NT2/D1 (cell line): Measurements from ENCODE around the gene CNDP1.

Experiments used
- YY1 ChIP-seq: IDR thresholded peaks from 2 replicates; pipeline ENCODE4 v1.6.1; 2011; ENCODE audit not compliant: insufficient read length, insufficient read depth
- ZNF274 ChIP-seq: IDR thresholded peaks from 2 replicates; pipeline ENCODE4 v1.6.1; 2011; ENCODE audit warnings: mild to moderate bottlenecking, low read depth, low read length

DNA sequence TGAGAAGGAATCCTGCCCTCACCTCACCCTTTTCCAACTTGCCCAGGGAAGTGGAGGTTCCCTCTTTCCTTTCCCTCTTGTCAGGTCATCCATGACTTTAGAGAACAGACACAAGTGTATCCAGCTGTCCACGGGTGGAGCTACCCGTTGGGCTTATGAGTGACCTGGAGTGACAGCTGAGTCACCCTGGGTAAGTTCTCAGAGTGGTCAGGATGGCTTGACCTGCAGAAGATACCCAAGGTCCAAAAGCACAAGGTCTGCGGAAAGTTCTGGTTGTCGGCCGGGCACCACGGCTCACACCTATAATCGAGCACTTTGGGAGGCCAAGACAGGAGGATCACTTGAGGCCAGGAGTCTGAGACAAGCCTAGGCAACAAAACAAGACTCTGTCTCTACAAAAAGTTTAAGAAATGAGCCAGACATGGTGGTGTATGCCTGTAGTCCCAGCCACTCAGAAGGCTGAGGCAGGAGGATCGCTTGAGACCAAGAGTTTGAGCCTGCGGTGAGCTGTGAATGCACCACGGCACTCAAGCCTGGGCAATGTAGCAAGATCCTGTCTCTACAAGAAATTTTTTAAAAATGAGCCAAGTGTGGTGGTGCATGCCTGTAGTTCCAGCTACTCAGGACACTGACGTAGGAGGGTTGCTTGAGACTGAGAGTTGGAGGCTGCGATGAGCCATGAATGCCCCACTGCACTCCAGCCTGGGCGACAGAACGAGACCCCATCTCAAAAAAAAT is 14.0 kb upstream of the CNDP1 start:
- TF ChIP-seq ZNF274, result no peak
- no peak for TF ChIP-seq YY1
